Keratinocyte (primary cell): ENCODE data around the gene A3GALT2. TPM values are rescaled to one million over a fixed set of nuclear protein-coding genes. Genes with fewer than 3 reads are reported as not detected.

ENCODE experiments used
- DNase-seq: peaks from one replicate; pipeline ENCODE4 v3.0.0-alpha.2; 2011; ENCODE audit warnings: low read depth, missing footprints, low spot score
- FAIRE-seq: peaks from 2 replicates; lab custom pipeline; 2011; peaks lifted over from hg19 to GRCh38; lab: Jason Lieb, UNC
- H2AFZ ChIP-seq: 2 replicates; pipeline ENCODE4 v1.6.0; 2012; ENCODE audit warnings: low read length, control low read depth, inconsistent platforms; ENCODE audit not compliant: control insufficient read depth
- H3K27ac ChIP-seq: 2 replicates; pipeline ENCODE4 v1.5.1; 2011; ENCODE audit warnings: low read length; ENCODE audit not compliant: control insufficient read depth, insufficient read depth
- H3K27me3 ChIP-seq: 3 replicates; pipeline ENCODE4 v1.6.0; 2011; ENCODE audit warnings: low read length; ENCODE audit not compliant: control insufficient read depth, insufficient read depth; ENCODE audit errors: extremely low read depth
- H3K36me3 ChIP-seq, 2 experiments: 2 replicates in 1 of 2; 3 replicates in 1 of 2; pipeline ENCODE4 v1.5.1; 2011; ENCODE audit warnings: low read length in 2 of 2, mild to moderate bottlenecking in 1 of 2; ENCODE audit not compliant: control insufficient read depth in 2 of 2, insufficient read depth in 2 of 2; ENCODE audit errors: extremely low read depth in 1 of 2
- H3K4me1 ChIP-seq: 3 replicates; pipeline ENCODE4 v1.5.1; 2011; ENCODE audit warnings: low read length; ENCODE audit not compliant: control insufficient read depth, insufficient read depth; ENCODE audit errors: extremely low read depth
- H3K4me2 ChIP-seq: 3 replicates; pipeline ENCODE4 v1.6.0; 2011; ENCODE audit warnings: low read depth, low read length; ENCODE audit not compliant: control insufficient read depth, insufficient read depth; ENCODE audit errors: extremely low read depth
- H3K4me3 ChIP-seq, 3 experiments: fragments of 200-600 bp in 1 of 3; sonication (generic) in 1 of 3; 2 replicates in 2 of 3; 3 replicates in 1 of 3; pipeline ENCODE4 v1.5.1; 2011 to 2016; ENCODE audit warnings: low read length in 3 of 3, mild to moderate bottlenecking in 3 of 3, control low read depth in 2 of 3, inconsistent platforms in 1 of 3, low read depth in 1 of 3, mixed read lengths in 1 of 3, mixed run types in 1 of 3, moderate library complexity in 1 of 3; ENCODE audit not compliant: control insufficient read depth in 2 of 3, insufficient read depth in 2 of 3; ENCODE audit errors: extremely low read depth in 1 of 3
- H3K79me2 ChIP-seq: 2 replicates; pipeline ENCODE4 v1.6.0; 2012; ENCODE audit warnings: low read length; ENCODE audit not compliant: control insufficient read depth, insufficient read depth
- H3K9ac ChIP-seq: 3 replicates; pipeline ENCODE4 v1.6.0; 2011; ENCODE audit warnings: low read length; ENCODE audit not compliant: control insufficient read depth, insufficient read depth; ENCODE audit errors: extremely low read depth
- H3K9me1 ChIP-seq: 3 replicates; pipeline ENCODE4 v1.6.0; 2011; ENCODE audit warnings: low read length; ENCODE audit not compliant: control insufficient read depth, insufficient read depth; ENCODE audit errors: extremely low read depth
- H3K9me3 ChIP-seq: 2 replicates; pipeline ENCODE4 v1.5.1; 2012; ENCODE audit warnings: low read depth, low read length; ENCODE audit not compliant: control insufficient read depth
- H4K20me1 ChIP-seq: 3 replicates; pipeline ENCODE4 v1.6.0; 2011; ENCODE audit warnings: low read length; ENCODE audit not compliant: control insufficient read depth, insufficient read depth; ENCODE audit errors: extremely low read depth
- CTCF ChIP-seq, 3 experiments: IDR thresholded peaks in 1 of 3; conservative IDR thresholded peaks in 1 of 3; optimal IDR thresholded peaks in 1 of 3; 2 replicates in 2 of 3; 3 replicates in 1 of 3; pipeline versions ENCODE3 to v1.5.1; 2011; ENCODE audit warnings: low read length in 3 of 3, mild to moderate bottlenecking in 3 of 3, moderate library complexity in 2 of 3, control low read depth in 1 of 3, inconsistent platforms in 1 of 3; ENCODE audit not compliant: insufficient read depth in 2 of 3; ENCODE audit errors: extremely low read depth in 1 of 3
- EZH2 ChIP-seq: IDR thresholded peaks from one replicate; pipeline ENCODE4 v1.6.1; 2012; ENCODE audit warnings: inconsistent platforms, mild to moderate bottlenecking, low read length, moderate library complexity
- dilution Hi-C: fragments of 300-500 bp; cut with MboI; formaldehyde crosslinking; loops from one replicate; pipeline ENCODE4 v1.7.0; 2020; ENCODE audit warnings: low sequenced_read_pairs; ENCODE audit not compliant: extremely low pct_ligation_motif_present
- polyA plus RNA-seq, 5 experiments: library from polyadenylated mRNA; depleted of rRNA in 3 of 5; stranded (reverse) in 3 of 5; stranded (forward) in 1 of 5; unstranded in 1 of 5; fragments of >200 nt; gene quantifications; 1 replicate in 1 of 5; 2 replicates in 3 of 5; 3 replicates in 1 of 5; pipeline versions ENCODE4 v1.2.1 to v1.2.3, GENCODE V29; 2011 to 2012; ENCODE audit warnings: missing spikeins in 2 of 5, low read depth in 1 of 5, low replicate concordance in 1 of 5

The A3GALT2 gene
- polyA plus RNA-seq, 1 donor (not counting 4 experiments of a cell fraction or from before 2014, with no cell fraction given): not detected

- FAIRE-seq (no peak), DNase-seq (no peak)
- H4K20me1 ChIP-seq: no peaks in the 10 kb centered on the region
- H3K27ac ChIP-seq: no peak overlapping the region
- no peaks in the 10 kb centered on the region for H3K4me1 ChIP-seq
- no peaks in the 10 kb centered on the region for H3K9me3 ChIP-seq
- H3K4me3 ChIP-seq: no peak overlapping the region
- H3K79me2 ChIP-seq: no peaks in the 10 kb centered on the region
- no peak overlapping the region for H2AFZ ChIP-seq
- dilution Hi-C loops: no loop called here
- peaks cover 0 to 2% of the 10 kb centered on the region in 2 experiments for H3K36me3 ChIP-seq
- no peak overlapping the region for H3K9ac ChIP-seq
- H3K9me1 ChIP-seq: no peaks in the 10 kb centered on the region
- TF ChIP-seq CTCF (optimal IDR thresholded peaks at IDR 0.05 in 1 of 3, IDR thresholded peaks at IDR 0.05 in 1 of 3, conservative IDR thresholded peaks at IDR 0.05 in 1 of 3; ENCODE audit: extremely low read depth in 1 of 3, insufficient read depth in 2 of 3, low read length in 3 of 3) (no peak), EZH2 (no peak)
- H3K4me2 ChIP-seq: no peak overlapping the region
- H3K27me3 ChIP-seq: no peaks in the 10 kb centered on the region
Observed at GRCh38 chr1:33272930-33273329, 48.0 kb downstream of the A3GALT2 start.

GRCh38 chr1:33272509-33272908 lies 48.4 kb downstream of the A3GALT2 start:
- peaks cover 1% of the 10 kb centered on the region for H3K4me1 ChIP-seq
- H3K9me3 ChIP-seq: no peaks in the 10 kb centered on the region
- FAIRE-seq: no peak

More at GRCh38 chr1:33272509-33272908, 48.4 kb downstream of the A3GALT2 start:
- Histone ChIP-seq H3K79me2 (no peaks in the 10 kb centered on the region), H3K9ac (no peak overlapping the region), H3K9me1 (no peaks in the 10 kb centered on the region), H3K4me2 (no peak overlapping the region), H3K4me3 (no peak overlapping the region), H3K36me3 (no peaks in the 10 kb centered on the region), H4K20me1 (no peaks in the 10 kb centered on the region), H3K27ac (no peak overlapping the region), H2AFZ (no peak overlapping the region), H3K27me3 (no peaks in the 10 kb centered on the region)
- DNase-seq: no peak
- dilution Hi-C loops: no loop called here
- no peak for TF ChIP-seq EZH2
- no peak for TF ChIP-seq CTCF (optimal IDR thresholded peaks at IDR 0.05 in 1 of 3, IDR thresholded peaks at IDR 0.05 in 1 of 3, conservative IDR thresholded peaks at IDR 0.05 in 1 of 3; ENCODE audit: extremely low read depth in 1 of 3, insufficient read depth in 2 of 3, low read length in 3 of 3)
